ENCODE results near the gene EHMT1. TPM values are rescaled to one million over a fixed set of nuclear protein-coding genes. Genes with fewer than 3 reads are reported as not detected.

Gene EHMT1
- total RNA-seq, 4 donors from 2014 or later = 71.6 to 78.2 (median 74.2) TPM

GRCh38 chr9:137741330-137741729, 122.5 kb downstream of the EHMT1 start:
- intact Hi-C loops (cut with DNase I) = no loop called here
- Histone ChIP-seq H3K27me3 (no peaks in the 10 kb centered on the region), H3K4me3 (no peak overlapping the region), H3K36me3 (peaks cover 27 to 47% (median 39%) of the 10 kb centered on the region in 4 donors), H3K9me3 (no peaks in the 10 kb centered on the region), H3K4me1 (peaks cover 9 to 17% (median 15%) of the 10 kb centered on the region in 4 donors), H3K27ac (replicated peaks in 1 of 4) (no peak overlapping the region)
- TF ChIP-seq CTCF (IDR thresholded peaks at IDR 0.05) = no peak
- 84% methylated on average over 4 of the region's 4 CpGs for WGBS
- no peak for DNase-seq (ENCODE audit: extremely low spot score)

- TF ChIP-seq EP300 (IDR thresholded peaks at IDR 0.05) (no peak), POLR2A (IDR thresholded peaks at IDR 0.05; ENCODE audit: low read depth) (no peak), POLR2AphosphoS5 (IDR thresholded peaks at IDR 0.05) (no peak), CTCF (IDR thresholded peaks at IDR 0.05) (no peak)
- 90% methylated on average over 7 of the region's 7 CpGs for WGBS
- no peak overlapping the region for H3K27ac ChIP-seq (replicated peaks in 1 of 4)
- no peak for DNase-seq (ENCODE audit: extremely low spot score)
- H3K4me1 ChIP-seq = peaks cover 9 to 17% (median 15%) of the 10 kb centered on the region in 4 donors
- intact Hi-C loops (cut with DNase I) = no loop called here
- H3K27me3 ChIP-seq = no peaks in the 10 kb centered on the region
- H3K9me3 ChIP-seq = no peaks in the 10 kb centered on the region
- H3K36me3 ChIP-seq = peaks cover 33 to 55% (median 45%) of the 10 kb centered on the region in 4 donors
- no peak overlapping the region for H3K4me3 ChIP-seq
Measured at GRCh38 chr9:137742698-137743097, 123.9 kb downstream of the EHMT1 start.

GRCh38 chr9:137743695-137744094, 124.9 kb downstream of the EHMT1 start:
- TF ChIP-seq EP300 (IDR thresholded peaks at IDR 0.05) (no peak), POLR2A (IDR thresholded peaks at IDR 0.05; ENCODE audit: low read depth) (no peak), CTCF (IDR thresholded peaks at IDR 0.05) (no peak), POLR2AphosphoS5 (IDR thresholded peaks at IDR 0.05) (no peak)
- intact Hi-C loops (cut with DNase I) = no loop called here
- Histone ChIP-seq H3K4me3 (no peak overlapping the region), H3K27ac (replicated peaks in 1 of 4) (no peak overlapping the region), H3K4me1 (peaks cover 9 to 17% (median 15%) of the 10 kb centered on the region in 4 donors), H3K9me3 (no peaks in the 10 kb centered on the region), H3K27me3 (no peaks in the 10 kb centered on the region), H3K36me3 (peaks cover 33 to 58% (median 53%) of the 10 kb centered on the region in 4 donors)
- DNase-seq (ENCODE audit: extremely low spot score) = no peak
- 94% methylated on average over 16 of the region's 19 CpGs for WGBS

GRCh38 chr9:137744632-137745183, 125.9 kb downstream of the EHMT1 start:
- WGBS = 90% methylated on average over 11 of the region's 11 CpGs
- peaks cover 33 to 67% (median 58%) of the 10 kb centered on the region in 4 donors for H3K36me3 ChIP-seq
- H3K27me3 ChIP-seq = no peaks in the 10 kb centered on the region
- intact Hi-C loops (cut with DNase I) = no loop called here
- no peak overlapping the region for H3K27ac ChIP-seq (replicated peaks in 1 of 4)
- no peak for DNase-seq (ENCODE audit: extremely low spot score)
- no peak for TF ChIP-seq POLR2AphosphoS5 (IDR thresholded peaks at IDR 0.05)
- no peak for TF ChIP-seq POLR2A (IDR thresholded peaks at IDR 0.05; ENCODE audit: low read depth)
- TF ChIP-seq EP300 (IDR thresholded peaks at IDR 0.05) = no peak
- TF ChIP-seq CTCF (IDR thresholded peaks at IDR 0.05) = no peak
- H3K4me3 ChIP-seq = no peak overlapping the region
- H3K4me1 ChIP-seq = peaks cover 7 to 21% (median 15%) of the 10 kb centered on the region in 4 donors
- no peaks in the 10 kb centered on the region for H3K9me3 ChIP-seq

- no peaks in the 10 kb centered on the region for H3K9me3 ChIP-seq
- no peak overlapping the region for H3K27ac ChIP-seq (replicated peaks in 1 of 4)
- intact Hi-C loops (cut with DNase I) = no loop called here
- peaks cover 0 to 15% (median 8%) of the 10 kb centered on the region in 4 donors for H3K4me1 ChIP-seq
- H3K27me3 ChIP-seq = no peaks in the 10 kb centered on the region
- H3K36me3 ChIP-seq = peaks cover 33 to 70% (median 58%) of the 10 kb centered on the region in 4 donors
- H3K4me3 ChIP-seq = no peak overlapping the region
- no peak for DNase-seq (ENCODE audit: extremely low spot score)
- TF ChIP-seq POLR2AphosphoS5 (IDR thresholded peaks at IDR 0.05) = no peak
- no peak for TF ChIP-seq POLR2A (IDR thresholded peaks at IDR 0.05; ENCODE audit: low read depth)
- no peak for TF ChIP-seq EP300 (IDR thresholded peaks at IDR 0.05)
- no peak for TF ChIP-seq CTCF (IDR thresholded peaks at IDR 0.05)
- 75% methylated on average over 10 of the region's 10 CpGs for WGBS
Measured at GRCh38 chr9:137745541-137745991, 126.8 kb downstream of the EHMT1 start.

Measured in esophagus muscularis mucosa (tissue), 4 donors.